Cerebellar nuclear complex (tissue), 1 donor: ENCODE data around the gene RAB15.

Experiments
- DNase-seq, 2 experiments: peaks; one replicate each; lab custom pipeline; 2025; lab: John Stamatoyannopoulos, UW

Gene RAB15

GRCh38 chr14:64955297-64955696, 16.8 kb downstream of the RAB15 start:
- peak in 1 of 2 experiments; percentile 37 for DNase-seq

DNA sequence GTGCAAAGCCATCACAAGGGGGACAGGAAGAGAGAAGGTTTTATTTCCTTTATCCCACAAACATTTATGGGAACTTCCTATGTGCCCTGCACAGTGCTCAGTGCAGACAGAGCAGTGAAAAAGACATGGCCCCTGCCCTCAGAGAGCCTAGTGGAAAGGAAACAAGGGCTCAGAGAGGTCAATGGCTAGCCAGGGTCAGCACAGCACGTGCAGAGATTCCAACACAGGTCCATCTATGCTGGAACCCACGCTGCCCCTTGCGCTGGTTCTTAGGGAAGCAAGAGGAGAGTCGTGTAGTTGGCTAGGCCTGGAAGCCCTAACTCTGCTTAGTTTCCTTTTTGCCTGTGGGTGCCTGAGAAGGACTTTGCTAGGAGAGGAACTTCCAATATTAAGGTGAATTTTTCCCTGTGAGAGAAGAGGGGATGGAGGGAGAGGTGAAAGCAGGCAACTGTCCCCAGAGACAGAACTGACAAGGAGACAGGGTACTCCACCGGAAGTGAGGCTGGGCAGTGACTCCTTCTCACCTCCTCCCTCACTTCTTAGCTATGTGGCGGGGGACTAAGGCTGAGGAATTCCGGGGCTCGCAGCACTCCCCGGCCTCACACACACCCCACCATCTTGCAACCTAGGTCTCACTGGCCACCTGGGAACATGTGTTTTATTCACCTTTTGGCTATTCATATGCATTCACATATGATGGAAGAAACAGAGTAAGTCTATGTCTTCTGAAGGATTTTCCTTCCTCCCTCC, 17.5 kb downstream of the RAB15 start:
- DNase-seq, result no peak

- DNase-seq, result no peak
Observed at GRCh38 chr14:64953661-64954060, 18.5 kb downstream of the RAB15 start.

- no peak for DNase-seq
Observed at GRCh38 chr14:64953310-64953654, 18.9 kb downstream of the RAB15 start.

DNA sequence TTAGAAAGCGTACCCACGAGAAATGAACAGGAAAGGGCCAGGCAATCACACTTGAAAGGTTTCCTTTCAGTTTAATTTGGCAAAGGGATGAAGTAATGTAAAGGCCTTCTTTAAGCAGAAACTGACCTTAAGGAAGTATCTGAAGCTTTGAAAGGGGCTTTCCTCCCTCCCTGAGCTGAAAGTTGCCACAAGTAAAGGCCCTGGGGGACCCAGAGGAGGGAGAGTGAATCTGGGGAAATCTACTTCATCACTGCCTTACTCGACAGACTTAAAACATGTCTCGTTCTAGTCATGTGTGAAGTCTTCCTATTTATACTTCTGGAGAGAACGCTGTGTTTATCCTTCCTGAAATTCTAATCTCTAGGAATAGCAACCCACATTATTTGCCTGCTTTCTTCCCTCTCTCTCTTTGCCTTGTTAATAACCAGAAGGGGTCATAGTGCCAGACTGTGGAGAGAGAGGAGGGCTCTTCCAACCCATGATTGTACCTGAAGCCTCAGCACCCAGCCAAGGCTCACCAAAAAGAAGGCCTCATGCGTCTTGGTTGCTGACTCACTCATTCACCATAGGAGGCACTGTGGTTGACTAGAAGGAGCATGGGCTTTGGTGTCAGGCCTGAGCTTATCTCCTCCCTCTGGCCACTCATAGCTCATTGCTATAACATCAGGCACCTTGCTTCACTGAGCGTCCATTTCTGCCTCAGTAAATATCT, 19.4 kb downstream of the RAB15 start:
- no peak for DNase-seq

DNA sequence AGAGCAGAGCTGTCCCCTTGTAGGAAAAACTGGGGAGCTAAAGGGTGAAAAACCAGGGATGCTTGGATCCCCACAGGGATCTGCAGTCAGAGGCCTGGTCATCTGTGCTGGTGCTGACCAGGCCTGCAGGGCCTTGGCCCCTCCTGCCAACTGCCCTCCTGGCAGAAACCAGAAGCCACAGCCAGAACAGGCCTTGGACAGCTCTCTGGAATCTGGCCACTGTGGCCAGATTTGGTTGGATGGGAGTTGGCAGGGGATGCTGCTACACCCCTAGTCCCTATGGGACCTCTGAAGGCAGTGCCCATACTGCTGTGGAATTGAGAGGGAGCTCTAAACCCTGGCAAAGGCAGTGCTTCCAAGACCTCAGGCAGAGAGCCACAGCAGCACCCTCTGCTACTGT, 20.4 kb downstream of the RAB15 start:
- peak; percentile 28 for DNase-seq

- DNase-seq, result no peak
Observed at GRCh38 chr14:64951291-64951690, 20.8 kb downstream of the RAB15 start.

DNA sequence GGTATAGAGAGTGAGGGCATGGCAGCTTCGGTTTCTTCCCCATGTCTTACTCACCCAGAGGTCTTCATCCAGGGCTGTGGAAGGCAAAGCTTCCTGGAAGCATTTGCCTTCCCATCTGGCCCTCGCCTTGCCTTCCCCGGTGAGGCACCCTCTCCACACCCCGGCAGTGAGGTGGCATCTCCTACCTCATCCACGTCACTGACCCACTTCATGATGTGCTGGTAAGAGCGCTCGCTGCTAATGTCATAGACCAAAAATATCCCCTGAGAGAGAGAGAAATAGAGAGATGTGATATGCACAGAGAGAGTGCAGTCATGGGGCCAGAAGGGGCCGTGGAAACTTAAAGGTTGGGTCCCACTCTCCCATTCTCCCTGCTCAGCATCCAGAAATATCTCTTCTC, 21.2 kb downstream of the RAB15 start:
- DNase-seq, result no peak

DNA sequence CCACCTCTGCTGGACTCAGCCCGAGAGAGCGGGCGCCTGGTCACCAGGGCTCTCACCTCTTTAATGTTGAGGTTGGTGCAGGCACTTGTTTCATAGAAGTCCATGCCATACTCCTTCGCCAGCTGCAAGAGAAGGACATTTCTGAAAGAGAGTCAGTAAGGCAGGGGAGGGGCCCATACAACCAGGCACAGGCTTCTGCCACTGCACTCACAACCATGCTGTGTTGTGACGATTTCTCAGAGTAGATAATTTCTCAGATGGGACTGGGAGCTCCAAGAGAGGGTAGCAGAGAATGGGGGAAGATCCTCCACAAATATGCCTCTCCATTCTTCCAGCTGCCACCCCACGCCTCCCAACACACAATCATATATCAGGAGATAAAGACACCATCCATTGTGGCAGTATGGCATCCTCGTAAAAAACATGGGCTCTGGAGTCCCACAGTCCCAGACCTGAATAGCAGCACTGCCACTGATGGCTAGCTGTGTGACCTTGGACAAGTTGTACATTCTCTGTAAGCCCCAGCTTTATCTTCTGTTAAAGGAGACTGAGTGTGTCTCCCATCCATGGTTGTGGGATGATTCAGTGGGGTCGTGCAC, 23.4 kb downstream of the RAB15 start:
- DNase-seq, result no peak

GRCh38 chr14:64947710-64948611, 24.2 kb downstream of the RAB15 start:
- peak in 1 of 2 experiments; percentile 5 for DNase-seq

DNA sequence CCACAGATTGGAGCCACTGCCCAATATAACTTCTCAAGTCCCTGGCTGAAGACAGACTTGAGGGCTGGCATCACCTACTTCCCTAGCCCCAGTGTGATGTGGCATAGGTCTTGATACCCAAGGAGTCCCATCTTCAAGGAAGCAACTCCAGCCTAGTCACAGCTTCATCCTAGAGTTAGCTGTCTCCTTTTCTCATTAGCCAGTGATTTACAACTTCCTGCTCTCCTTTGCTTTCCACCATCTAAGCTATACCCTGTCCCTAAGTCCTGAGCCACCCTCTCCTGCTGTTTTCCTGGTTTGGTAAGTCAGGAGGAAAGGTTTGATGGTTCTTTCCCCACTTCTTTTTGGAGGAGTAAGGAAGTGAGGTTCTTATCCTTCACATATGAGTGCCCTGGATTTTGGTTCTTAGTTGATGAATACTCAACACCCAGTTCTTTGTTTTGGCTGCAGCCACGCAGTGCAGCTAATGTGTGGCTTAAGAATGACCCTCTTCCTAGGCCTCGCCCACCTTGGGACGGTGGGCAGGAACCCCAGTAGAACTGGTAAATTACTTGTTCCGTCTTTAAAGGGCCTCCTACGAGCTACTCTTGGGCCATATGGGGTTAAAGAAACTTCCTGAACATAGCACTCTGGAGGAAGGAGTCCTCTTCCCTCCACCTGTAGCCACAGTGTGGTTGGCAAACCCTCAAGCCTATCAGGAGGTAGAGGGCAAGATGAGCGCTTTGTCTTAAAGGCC, 25.7 kb downstream of the RAB15 start:
- no peak for DNase-seq

- DNase-seq, result no peak
Observed at GRCh38 chr14:64945431-64946178, 26.5 kb downstream of the RAB15 start.

GRCh38 chr14:64944861-64945260, 27.3 kb downstream of the RAB15 start:
- no peak for DNase-seq

DNA sequence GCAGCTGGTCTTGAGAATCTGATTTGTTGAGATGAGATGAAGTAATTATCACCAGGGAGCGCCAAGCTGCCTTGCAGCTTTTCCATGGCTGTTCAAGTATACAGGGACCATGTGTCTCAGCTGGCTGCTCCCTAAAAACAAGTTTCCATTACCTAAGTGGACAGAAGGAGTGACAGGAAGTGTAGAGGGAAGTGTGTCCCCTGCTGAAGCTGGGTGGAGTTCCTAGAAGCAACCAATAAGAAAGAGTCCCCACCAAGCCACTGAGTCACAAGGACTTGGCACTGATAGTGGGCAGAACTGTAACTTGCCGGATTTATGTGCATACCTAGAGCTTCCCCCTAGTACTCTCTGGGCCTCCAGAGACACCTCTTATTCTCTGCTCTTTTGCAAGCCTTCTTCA, 28.1 kb downstream of the RAB15 start:
- no peak for DNase-seq

DNA sequence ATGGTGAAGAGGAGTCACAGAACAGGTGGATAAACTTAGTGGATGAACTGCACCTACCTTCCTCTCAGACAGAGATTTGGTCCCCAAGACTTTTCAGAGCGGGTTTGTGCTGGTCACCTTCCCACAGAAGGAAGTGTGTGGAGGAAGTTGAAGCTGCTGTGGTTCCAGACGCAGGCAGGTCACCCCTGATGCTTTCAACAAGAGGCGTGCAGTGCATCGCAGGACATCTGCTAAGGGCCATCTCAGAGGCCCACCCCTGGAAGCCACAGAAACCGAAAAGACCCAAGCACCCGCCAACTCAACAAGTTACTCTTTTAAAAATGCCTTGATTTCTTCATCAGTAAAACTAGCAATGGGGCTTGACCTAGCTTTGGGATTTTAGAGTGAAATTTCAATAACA, 28.6 kb downstream of the RAB15 start:
- no peak for DNase-seq

- DNase-seq, result no peak
Observed at GRCh38 chr14:64942531-64943111, 29.5 kb downstream of the RAB15 start, which contains the start of gene GPX2. TSS of gene GPX2 (minus strand) at chr14:64942745. CDS start at chr14:64942726, 19 bp downstream.

DNA sequence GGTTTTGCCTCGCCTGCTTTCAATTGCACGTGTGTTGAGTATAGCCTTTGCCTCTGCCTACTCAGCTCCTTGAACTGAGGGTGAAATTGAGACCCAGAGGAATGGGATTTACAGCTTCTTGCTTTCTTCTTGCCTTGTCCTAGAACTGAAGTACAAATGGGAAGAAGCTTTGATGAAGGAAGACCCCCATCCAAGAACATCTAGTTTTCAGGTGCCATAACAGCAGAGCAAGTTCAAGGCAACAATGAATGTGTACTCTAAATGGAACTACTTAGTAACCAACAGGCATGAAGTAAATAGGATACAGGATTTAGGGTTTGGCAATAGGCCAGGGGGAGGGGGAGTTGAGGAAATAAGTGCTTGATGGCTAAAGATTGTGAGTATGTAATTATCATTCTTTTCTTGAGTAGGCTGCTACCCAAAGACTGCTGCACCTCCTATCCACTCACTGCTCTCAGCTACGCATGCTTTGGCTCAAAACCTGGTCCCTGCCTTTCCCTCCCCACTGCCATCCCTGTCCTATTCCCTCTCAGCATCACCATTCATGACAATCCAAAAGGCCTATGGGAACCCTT, 31.7 kb downstream of the RAB15 start:
- no peak for DNase-seq

- no peak for DNase-seq
Observed at GRCh38 chr14:64939817-64940190, 32.3 kb downstream of the RAB15 start.

DNA sequence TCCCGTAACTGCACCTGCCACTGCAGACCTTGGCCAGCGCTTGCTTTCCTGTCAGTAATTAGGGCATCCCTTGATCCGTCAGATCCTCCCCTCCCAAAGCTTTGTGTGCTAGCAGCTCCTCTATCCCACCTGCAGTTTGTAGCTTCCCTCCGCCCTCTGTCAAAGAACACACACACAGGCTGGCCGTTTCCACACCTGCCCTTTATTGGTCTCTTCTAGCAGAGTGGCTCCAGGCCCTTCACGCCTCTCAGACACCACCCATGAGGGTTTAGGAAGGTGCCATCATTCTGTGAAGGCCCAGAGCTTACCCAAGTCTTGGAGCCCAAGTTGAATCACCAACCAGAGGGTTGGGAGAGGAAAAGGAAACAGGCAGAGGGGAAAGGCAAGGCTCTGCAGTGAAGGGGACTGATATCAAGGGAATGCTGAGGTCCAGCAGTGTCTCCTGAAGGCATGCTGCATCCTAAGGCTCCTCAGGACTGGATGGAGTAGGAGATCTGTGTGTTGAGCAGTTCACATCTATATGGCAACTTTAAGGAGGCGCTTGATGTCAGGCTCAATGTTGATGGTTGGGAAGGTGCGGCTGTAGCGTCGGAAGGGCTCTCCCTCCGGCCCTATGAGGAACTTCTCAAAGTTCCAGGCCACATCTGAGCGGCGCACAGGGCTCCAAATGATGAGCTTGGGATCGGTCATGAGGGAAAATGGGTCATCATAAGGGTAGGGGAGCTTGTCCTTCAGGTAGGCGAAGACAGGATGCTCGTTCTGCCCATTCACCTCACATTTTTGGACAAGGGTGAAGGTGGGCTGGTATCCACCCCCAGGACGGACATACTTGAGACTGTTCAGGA, 32.9 kb downstream of the RAB15 start:
- peak in 1 of 2 experiments; percentile 8 for DNase-seq
